GM19351 (cell line): ENCODE measurements around the gene COL11A2.

Experiments
- ATAC-seq: cut with Tn5 transposase; IDR thresholded peaks from one replicate; pipeline ENCODE4 v1.9.1; 2021; ENCODE audit warnings: mild to moderate bottlenecking, moderate library complexity; ENCODE audit not compliant: unreplicated experiment

Gene COL11A2

GRCh38 chr6:33193619-33194018 is 1.4 kb upstream of the COL11A2 start:
- ATAC-seq: no peak

GRCh38 chr6:33192671-33193602 is 670 bp upstream of the COL11A2 start:
- ATAC-seq: no peak

- no peak for ATAC-seq
Measured at GRCh38 chr6:33191383-33192104, 723 bp downstream of the COL11A2 start.

- ATAC-seq: no peak
Measured at GRCh38 chr6:33190504-33191107, 1.7 kb downstream of the COL11A2 start.

DNA sequence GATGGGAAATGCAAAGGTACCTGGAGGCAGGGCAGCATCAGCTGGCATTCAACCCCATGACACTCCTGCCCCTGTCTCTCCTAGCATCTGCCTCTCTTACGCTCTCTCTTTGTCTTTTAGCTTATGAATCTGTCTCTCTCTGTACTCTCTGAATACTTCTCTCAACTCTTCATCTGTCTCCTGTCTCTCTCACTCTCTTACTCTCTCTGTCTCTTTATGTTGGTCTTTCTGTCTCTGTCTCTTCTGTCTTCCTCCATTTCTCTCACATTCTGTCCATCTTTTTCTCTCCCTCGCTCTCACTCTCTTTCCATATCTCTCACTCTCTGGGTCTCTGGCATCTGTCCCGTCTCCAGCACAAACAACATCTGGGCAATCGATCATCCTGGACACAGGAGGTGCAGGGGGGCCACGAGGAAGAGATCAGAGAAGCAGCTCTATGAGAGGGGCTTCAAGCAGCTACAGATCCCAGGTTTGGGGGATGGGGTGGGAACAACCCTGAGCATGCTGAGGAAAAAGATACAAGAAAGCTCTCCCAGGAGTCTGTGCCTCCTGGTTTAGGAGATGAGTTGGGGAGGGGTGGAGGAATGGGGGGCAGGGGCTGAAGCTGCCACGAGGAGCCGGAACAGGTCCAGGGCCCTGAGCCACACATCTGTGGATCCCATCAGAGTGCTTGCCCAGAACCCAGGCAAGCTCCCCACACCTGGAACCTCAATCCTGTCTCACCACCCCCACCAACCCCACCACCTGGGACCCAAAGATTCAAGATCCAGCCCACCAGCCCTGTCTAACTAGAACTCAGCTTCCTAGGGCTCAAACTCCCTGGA is 2.4 kb downstream of the COL11A2 start:
- no peak for ATAC-seq

DNA sequence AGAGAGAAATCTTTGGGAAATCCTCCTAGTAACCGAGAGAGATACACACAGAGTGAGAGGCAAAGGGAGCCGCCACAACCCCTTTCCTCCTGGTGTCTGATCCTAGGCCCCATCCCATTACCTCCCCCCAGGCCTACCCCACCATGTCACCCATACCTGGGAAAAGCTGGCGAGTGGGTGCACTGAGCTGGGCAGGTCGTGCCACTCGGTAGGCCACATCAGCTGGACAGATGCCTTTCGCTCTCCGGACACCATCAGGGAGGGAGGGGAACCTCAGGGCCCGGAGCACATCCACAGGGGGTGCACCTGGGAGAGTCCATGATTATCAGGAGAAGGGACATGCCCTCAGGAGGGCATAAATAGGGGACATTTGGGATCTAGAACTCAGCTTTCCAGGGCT is 3.1 kb downstream of the COL11A2 start:
- ATAC-seq: no peak

DNA sequence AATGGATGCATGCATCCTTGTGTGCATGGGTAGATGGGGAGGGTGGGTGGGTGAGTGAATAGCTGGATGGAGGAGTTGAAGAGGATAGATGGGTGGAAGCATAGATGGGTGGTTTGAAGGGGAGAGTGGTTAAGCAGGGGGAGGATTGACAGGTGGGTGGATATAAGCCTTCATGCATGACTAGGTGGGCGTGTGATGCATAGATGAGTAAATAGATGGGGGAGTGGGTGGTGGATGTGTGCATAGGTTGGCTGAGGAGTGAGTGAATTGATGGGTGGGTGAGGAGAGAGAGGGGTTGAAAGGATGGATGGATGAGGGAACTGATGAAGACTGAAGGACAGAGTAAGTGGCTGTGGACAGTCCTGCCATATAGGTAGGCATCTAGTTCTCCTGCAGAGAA is 4.5 kb downstream of the COL11A2 start:
- ATAC-seq: no peak

DNA sequence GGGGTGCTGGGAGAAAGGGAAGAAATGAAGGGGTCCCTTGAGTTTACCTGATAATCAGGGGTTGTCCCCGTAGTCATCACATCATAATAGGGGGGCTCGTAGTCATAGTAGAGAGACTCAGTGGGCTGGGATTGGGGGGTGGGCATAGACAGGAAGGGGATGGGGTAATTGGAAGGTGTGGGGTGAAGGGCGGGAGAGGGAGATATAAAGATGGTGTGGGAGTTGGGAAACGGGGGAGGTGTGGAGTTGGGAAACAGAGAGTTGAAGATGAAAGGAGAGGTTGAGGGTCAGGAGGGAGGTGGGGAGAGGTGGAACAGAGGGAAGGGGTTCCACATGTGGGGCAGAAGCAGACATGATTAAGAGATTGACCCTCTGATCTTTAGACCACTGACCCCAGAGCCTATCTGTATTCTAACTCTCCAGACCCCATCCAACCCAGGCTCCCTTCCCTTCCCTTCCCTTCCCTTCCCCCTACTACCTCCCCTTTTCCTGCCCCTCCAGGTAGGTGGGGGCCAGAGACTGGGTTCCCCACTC is 6.5 kb downstream of the COL11A2 start:
- no peak for ATAC-seq

GRCh38 chr6:33185190-33185589 is 7.1 kb downstream of the COL11A2 start:
- ATAC-seq: no peak

- ATAC-seq: no peak
Measured at GRCh38 chr6:33183071-33183683, 9.1 kb downstream of the COL11A2 start.

GRCh38 chr6:33181141-33181540 is 11.1 kb downstream of the COL11A2 start:
- no peak for ATAC-seq

- no peak for ATAC-seq
Measured at GRCh38 chr6:33178755-33179475, 13.4 kb downstream of the COL11A2 start.

GRCh38 chr6:33177552-33178446 is 14.5 kb downstream of the COL11A2 start:
- ATAC-seq: no peak

GRCh38 chr6:33176906-33177305 is 15.4 kb downstream of the COL11A2 start:
- ATAC-seq: no peak

DNA sequence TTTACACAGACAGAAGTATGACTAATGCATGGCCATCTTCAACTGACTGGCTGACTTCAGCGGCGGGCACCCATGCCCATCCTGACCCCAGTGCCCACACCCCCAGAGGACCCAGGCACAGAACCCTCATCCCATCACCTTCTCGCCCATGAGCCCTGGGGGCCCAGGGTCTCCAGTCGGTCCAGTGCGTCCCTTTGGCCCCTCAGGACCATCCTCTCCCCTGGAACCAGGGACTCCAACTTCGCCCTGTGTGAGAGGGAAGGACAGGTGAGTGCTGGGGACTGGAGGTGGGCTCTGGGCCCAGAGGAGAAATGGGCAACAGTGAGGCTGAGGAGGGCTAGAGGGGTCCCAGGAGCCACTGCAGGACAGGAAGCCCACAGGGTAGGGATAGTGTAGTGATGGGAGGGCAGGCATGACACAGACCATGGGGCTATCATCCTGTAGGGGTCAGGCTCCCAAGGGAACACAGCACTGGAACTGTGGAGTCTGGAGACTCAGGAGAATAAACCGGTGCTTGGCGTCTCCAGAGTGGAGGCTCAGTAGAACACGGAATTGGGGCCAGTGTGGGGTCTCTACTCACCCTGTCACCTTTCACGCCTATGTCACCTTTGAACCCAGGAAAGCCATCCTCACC is 16.7 kb downstream of the COL11A2 start:
- ATAC-seq: no peak

DNA sequence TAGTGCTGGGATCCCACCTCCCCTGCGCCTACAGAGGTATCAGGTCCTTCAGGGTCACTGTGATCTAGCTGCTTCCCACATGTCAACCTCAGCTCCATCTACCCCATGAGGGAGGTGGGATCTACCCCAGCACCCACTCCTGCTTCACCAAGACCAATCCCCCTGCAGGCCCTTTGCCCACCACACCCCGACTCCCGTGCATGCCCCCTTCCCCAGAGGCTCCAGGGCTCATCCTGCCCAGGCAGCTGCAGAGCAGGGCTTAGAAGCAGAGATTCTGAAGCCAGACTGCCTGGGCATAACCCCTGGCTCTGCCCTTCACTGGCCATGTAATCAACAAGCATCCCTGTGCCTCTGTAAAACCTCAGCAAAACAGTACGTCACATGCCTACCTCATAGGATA is 17.5 kb downstream of the COL11A2 start:
- no peak for ATAC-seq

- no peak for ATAC-seq
Measured at GRCh38 chr6:33173535-33174180, 18.6 kb downstream of the COL11A2 start.
